ENCODE data around the gene ANKRD13C. TPM values are rescaled to one million over a fixed set of nuclear protein-coding genes. Genes with fewer than 3 reads are reported as not detected.

Gene ANKRD13C
- total RNA-seq, 1 experiment from 2014 or later = 20.6 TPM

DNA sequence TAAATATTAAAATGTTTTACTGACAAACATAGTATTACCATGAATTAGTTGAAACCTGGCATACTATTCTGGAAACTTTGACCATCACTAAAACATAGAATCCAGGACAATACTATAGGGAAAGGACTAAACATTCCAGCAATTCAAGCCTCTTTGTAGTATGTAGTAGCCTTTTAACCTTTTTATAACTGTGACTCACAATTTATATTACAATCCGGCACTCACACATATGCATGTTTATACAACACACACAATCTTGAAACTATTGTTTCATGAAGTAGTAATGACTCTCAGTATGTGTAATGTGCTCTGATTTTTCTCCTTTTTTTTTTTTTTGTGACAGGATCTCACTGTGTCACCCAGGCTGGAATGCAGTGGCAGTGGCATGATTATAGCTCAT lies 64.3 kb downstream of the ANKRD13C start:
- no TSS peak for BruUV-seq (replicated peaks)
- TF ChIP-seq, protein P1, sequence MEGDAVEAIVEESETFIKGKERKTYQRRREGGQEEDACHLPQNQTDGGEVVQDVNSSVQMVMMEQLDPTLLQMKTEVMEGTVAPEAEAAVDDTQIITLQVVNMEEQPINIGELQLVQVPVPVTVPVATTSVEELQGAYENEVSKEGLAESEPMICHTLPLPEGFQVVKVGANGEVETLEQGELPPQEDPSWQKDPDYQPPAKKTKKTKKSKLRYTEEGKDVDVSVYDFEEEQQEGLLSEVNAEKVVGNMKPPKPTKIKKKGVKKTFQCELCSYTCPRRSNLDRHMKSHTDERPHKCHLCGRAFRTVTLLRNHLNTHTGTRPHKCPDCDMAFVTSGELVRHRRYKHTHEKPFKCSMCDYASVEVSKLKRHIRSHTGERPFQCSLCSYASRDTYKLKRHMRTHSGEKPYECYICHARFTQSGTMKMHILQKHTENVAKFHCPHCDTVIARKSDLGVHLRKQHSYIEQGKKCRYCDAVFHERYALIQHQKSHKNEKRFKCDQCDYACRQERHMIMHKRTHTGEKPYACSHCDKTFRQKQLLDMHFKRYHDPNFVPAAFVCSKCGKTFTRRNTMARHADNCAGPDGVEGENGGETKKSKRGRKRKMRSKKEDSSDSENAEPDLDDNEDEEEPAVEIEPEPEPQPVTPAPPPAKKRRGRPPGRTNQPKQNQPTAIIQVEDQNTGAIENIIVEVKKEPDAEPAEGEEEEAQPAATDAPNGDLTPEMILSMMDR (conservative IDR thresholded peaks at IDR 0.05; ENCODE audit: low read depth, low read length) = no peak
- no peak for TF ChIP-seq EZH2 (IDR thresholded peaks at IDR 0.05; ENCODE audit: borderline replicate concordance, low read depth, low read length, poor library complexity, severe bottlenecking)
- Histone ChIP-seq H3K36me3 (ENCODE audit: insufficient read depth, low read length, poor library complexity, severe bottlenecking) (peaks cover 26% of the 10 kb centered on the region), H3K9me3 (ENCODE audit: low read depth, low read length, poor library complexity, severe bottlenecking) (no peaks in the 10 kb centered on the region), H3K4me3 (ENCODE audit: low read depth, low read length, poor library complexity, severe bottlenecking) (no peak overlapping the region), H3K27ac (ENCODE audit: low read depth, low read length, poor library complexity, severe bottlenecking) (no peak overlapping the region), H3K4me1 (ENCODE audit: insufficient read depth, low read length, poor library complexity, severe bottlenecking) (no peaks in the 10 kb centered on the region), H3K27me3 (replicated peaks; ENCODE audit: insufficient read depth, low read depth, low read length, poor library complexity) (no peaks in the 10 kb centered on the region)
- ChIA-PET POLR2A (ENCODE audit: low non-redundant PET) (no interaction called here), CTCF (no interaction called here)
- intact Hi-C loops (cut with micrococcal nuclease; ENCODE audit: unreplicated experiment) = no loop called here
- DNase-seq (ENCODE audit: low spot score) = no peak

DNA sequence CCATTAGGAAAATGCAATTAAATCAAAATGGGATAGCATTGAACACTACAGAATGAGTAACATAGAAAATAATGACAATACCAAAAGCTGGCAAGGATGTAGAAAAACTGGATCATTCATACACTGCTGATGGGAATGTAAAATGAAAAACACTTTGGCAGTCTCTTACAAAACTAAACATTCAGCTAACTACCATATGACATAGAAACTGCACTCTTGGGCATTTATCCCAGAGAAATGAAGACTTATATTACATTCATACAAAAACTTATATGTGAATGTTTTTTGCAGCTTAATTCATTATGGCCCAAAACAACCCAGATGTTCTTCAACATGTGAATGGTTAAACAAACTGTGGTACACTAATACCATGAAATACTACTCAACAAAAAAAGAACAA lies 66.4 kb downstream of the ANKRD13C start:
- POLR2A ChIA-PET (ENCODE audit: low non-redundant PET) = no interaction called here
- BruUV-seq (replicated peaks) = no TSS peak
- no peak for TF ChIP-seq EZH2 (IDR thresholded peaks at IDR 0.05; ENCODE audit: borderline replicate concordance, low read depth, low read length, poor library complexity, severe bottlenecking)
- no peak for DNase-seq (ENCODE audit: low spot score)
- Histone ChIP-seq H3K9me3 (ENCODE audit: low read depth, low read length, poor library complexity, severe bottlenecking) (no peaks in the 10 kb centered on the region), H3K4me1 (ENCODE audit: insufficient read depth, low read length, poor library complexity, severe bottlenecking) (no peaks in the 10 kb centered on the region), H3K27me3 (replicated peaks; ENCODE audit: insufficient read depth, low read depth, low read length, poor library complexity) (no peaks in the 10 kb centered on the region), H3K4me3 (ENCODE audit: low read depth, low read length, poor library complexity, severe bottlenecking) (no peak overlapping the region), H3K27ac (ENCODE audit: low read depth, low read length, poor library complexity, severe bottlenecking) (no peak overlapping the region), H3K36me3 (ENCODE audit: insufficient read depth, low read length, poor library complexity, severe bottlenecking) (peaks cover 19% of the 10 kb centered on the region)
- intact Hi-C loops (cut with micrococcal nuclease; ENCODE audit: unreplicated experiment) = no loop called here
- CTCF ChIA-PET = no interaction called here

DNA sequence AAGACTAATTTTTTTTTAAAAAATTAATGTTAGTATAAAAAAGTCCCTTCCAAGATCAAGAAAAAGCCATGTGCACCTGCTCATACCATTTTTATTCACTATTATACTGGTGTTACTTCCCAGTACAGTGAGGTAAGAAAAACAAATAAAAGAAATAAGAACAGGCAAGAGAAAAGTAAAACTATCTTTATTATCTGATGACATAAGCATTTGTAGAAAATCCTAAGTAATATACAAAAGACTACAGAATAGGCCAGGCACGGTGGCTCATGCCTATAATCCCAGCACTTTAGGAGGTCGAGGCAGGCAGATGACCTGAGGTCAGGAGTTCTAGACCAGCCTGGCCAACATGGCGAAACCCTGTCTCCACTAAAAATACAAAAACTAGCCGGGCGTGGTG lies 68.1 kb downstream of the ANKRD13C start:
- CTCF ChIA-PET = no interaction called here
- POLR2A ChIA-PET (ENCODE audit: low non-redundant PET) = no interaction called here
- H3K27ac ChIP-seq (ENCODE audit: low read depth, low read length, poor library complexity, severe bottlenecking) = no peak overlapping the region
- no TSS peak for BruUV-seq (replicated peaks)
- intact Hi-C loops (cut with micrococcal nuclease; ENCODE audit: unreplicated experiment) = no loop called here
- no peaks in the 10 kb centered on the region for H3K9me3 ChIP-seq (ENCODE audit: low read depth, low read length, poor library complexity, severe bottlenecking)
- H3K4me1 ChIP-seq (ENCODE audit: insufficient read depth, low read length, poor library complexity, severe bottlenecking) = no peaks in the 10 kb centered on the region
- H3K27me3 ChIP-seq (replicated peaks; ENCODE audit: insufficient read depth, low read depth, low read length, poor library complexity) = no peaks in the 10 kb centered on the region
- TF ChIP-seq EZH2 (IDR thresholded peaks at IDR 0.05; ENCODE audit: borderline replicate concordance, low read depth, low read length, poor library complexity, severe bottlenecking) = no peak
- TF ChIP-seq, protein P1 (conservative IDR thresholded peaks at IDR 0.05; ENCODE audit: low read depth, low read length) = no peak
- H3K4me3 ChIP-seq (ENCODE audit: low read depth, low read length, poor library complexity, severe bottlenecking) = no peak overlapping the region
- peaks cover 5% of the 10 kb centered on the region for H3K36me3 ChIP-seq (ENCODE audit: insufficient read depth, low read length, poor library complexity, severe bottlenecking)
- DNase-seq (ENCODE audit: low spot score) = no peak

DNA sequence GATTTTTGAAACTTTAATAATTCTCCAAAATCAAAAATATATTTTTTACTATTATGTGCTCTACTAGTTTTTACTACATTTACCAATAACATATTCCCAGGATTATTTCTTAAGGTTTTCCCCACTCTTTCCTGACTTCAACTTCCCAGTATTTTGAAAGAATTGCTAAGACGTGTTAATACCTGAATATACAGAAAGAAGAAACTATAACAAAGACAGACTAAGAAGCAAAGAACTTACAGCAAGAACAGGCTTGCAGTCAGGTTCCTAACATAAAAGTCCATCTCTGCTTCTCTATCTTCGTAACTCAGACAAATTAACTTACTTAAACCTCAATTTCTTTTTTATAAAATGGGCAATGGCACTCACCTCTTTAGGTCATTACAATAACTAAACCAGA lies 70.2 kb downstream of the ANKRD13C start:
- Histone ChIP-seq H3K36me3 (ENCODE audit: insufficient read depth, low read length, poor library complexity, severe bottlenecking) (no peaks in the 10 kb centered on the region), H3K4me3 (ENCODE audit: low read depth, low read length, poor library complexity, severe bottlenecking) (no peak overlapping the region), H3K27ac (ENCODE audit: low read depth, low read length, poor library complexity, severe bottlenecking) (no peak overlapping the region), H3K27me3 (replicated peaks; ENCODE audit: insufficient read depth, low read depth, low read length, poor library complexity) (no peaks in the 10 kb centered on the region), H3K4me1 (ENCODE audit: insufficient read depth, low read length, poor library complexity, severe bottlenecking) (no peaks in the 10 kb centered on the region), H3K9me3 (ENCODE audit: low read depth, low read length, poor library complexity, severe bottlenecking) (no peaks in the 10 kb centered on the region)
- no peak for DNase-seq (ENCODE audit: low spot score)
- intact Hi-C loops (cut with micrococcal nuclease; ENCODE audit: unreplicated experiment) = no loop called here
- TF ChIP-seq EZH2 (IDR thresholded peaks at IDR 0.05; ENCODE audit: borderline replicate concordance, low read depth, low read length, poor library complexity, severe bottlenecking) = no peak
- TF ChIP-seq, protein P1 (conservative IDR thresholded peaks at IDR 0.05; ENCODE audit: low read depth, low read length) = no peak
- ChIA-PET CTCF (no interaction called here), POLR2A (ENCODE audit: low non-redundant PET) (no interaction called here)
- BruUV-seq (replicated peaks) = no TSS peak

All from A673 (cell line).